Neural progenitor cell (in vitro differentiated cells): ENCODE data around the gene TRPT1.

Experiments
- EZH2 ChIP-seq: fragments of 200-600 bp; sonication (generic); IDR thresholded peaks from 2 replicates; pipeline ENCODE4 v1.6.1; 2017; ENCODE audit warnings: antibody characterized with exemption, mild to moderate bottlenecking, moderate library complexity
- EZH2phosphoT487 ChIP-seq: fragments of 200-600 bp; sonication (generic); IDR thresholded peaks from 2 replicates; pipeline ENCODE4 v1.6.1; 2017; ENCODE audit warnings: antibody characterized with exemption
- TF ChIP-seq, protein P1 (sequence below): fragments of 200-600 bp; sonication (generic); IDR thresholded peaks from 2 replicates; pipeline ENCODE4 v1.5.1; 2017; ENCODE audit warnings: antibody characterized with exemption, mild to moderate bottlenecking

- no peak for TF ChIP-seq EZH2
- TF ChIP-seq, protein P1, sequence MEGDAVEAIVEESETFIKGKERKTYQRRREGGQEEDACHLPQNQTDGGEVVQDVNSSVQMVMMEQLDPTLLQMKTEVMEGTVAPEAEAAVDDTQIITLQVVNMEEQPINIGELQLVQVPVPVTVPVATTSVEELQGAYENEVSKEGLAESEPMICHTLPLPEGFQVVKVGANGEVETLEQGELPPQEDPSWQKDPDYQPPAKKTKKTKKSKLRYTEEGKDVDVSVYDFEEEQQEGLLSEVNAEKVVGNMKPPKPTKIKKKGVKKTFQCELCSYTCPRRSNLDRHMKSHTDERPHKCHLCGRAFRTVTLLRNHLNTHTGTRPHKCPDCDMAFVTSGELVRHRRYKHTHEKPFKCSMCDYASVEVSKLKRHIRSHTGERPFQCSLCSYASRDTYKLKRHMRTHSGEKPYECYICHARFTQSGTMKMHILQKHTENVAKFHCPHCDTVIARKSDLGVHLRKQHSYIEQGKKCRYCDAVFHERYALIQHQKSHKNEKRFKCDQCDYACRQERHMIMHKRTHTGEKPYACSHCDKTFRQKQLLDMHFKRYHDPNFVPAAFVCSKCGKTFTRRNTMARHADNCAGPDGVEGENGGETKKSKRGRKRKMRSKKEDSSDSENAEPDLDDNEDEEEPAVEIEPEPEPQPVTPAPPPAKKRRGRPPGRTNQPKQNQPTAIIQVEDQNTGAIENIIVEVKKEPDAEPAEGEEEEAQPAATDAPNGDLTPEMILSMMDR: no peak
- TF ChIP-seq EZH2phosphoT487: no peak
Measured at GRCh38 chr11:64249038-64249437, 23.1 kb upstream of the TRPT1 start.
